Embryonic facial prominence (tissue), 1 donor: ENCODE results near the gene NCAPG.
A peak's percentile ranks its signal among the peaks of the same experiment; 100 is the strongest.

Source experiments
- DNase-seq: peaks from one replicate; pipeline ENCODE4 v3.0.0-alpha.2; 2016; ENCODE audit errors: extremely low spot score

The NCAPG gene, protein sequence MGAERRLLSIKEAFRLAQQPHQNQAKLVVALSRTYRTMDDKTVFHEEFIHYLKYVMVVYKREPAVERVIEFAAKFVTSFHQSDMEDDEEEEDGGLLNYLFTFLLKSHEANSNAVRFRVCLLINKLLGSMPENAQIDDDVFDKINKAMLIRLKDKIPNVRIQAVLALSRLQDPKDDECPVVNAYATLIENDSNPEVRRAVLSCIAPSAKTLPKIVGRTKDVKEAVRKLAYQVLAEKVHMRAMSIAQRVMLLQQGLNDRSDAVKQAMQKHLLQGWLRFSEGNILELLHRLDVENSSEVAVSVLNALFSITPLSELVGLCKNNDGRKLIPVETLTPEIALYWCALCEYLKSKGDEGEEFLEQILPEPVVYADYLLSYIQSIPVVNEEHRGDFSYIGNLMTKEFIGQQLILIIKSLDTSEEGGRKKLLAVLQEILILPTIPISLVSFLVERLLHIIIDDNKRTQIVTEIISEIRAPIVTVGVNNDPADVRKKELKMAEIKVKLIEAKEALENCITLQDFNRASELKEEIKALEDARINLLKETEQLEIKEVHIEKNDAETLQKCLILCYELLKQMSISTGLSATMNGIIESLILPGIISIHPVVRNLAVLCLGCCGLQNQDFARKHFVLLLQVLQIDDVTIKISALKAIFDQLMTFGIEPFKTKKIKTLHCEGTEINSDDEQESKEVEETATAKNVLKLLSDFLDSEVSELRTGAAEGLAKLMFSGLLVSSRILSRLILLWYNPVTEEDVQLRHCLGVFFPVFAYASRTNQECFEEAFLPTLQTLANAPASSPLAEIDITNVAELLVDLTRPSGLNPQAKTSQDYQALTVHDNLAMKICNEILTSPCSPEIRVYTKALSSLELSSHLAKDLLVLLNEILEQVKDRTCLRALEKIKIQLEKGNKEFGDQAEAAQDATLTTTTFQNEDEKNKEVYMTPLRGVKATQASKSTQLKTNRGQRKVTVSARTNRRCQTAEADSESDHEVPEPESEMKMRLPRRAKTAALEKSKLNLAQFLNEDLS

GRCh38 chr4:17810260-17811077 lies at the start of gene NCAPG, which contains the start of gene DCAF16:
Gene NCAPG (plus strand): TSS chr4:17810979. CDS start chr4:17811078, 99 bp downstream.
Gene DCAF16 (minus strand): TSS chr4:17810757. CDS start chr4:17804141, 6,616 bp downstream.
- DNase-seq: peak; percentile 97

DNA sequence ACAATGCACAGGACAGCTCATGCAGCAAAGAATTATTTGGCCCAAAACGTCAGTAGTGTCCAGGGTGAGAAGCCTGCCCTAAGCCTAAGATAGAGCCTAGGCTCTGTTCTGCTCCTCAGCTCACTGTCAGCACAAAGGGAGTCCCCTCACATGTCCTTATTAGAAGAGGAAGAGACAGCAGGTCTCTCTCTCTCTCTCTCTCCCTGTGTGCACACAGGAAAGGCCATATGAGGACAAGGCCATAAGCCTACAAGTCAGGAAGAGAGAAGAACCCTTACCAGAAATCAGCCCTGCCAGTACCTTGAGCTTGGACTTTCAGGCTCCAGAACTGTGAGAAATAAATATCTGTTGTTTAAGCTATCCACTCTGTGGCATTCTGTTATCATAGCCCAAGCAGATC lies 49.7 kb upstream of the NCAPG start:
- no peak for DNase-seq

DNA sequence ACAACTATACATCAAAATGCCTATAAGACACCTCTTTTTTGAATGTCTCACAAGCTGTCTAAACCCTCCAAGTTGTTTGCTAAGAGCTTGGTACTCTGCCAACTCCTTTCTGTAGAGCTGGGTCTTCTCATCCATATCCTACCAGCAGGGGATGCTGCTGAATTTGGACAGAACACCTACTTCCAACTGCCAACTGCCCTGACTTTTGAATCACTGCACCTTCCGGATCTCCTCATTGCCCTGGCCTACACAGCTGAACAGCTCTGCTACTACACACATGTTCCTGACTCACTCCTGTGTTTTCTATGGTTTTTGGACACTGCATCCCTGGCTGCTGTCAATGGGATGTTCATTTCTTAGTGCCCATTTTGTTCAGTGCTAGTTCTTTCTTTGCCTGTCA lies 48.1 kb upstream of the NCAPG start:
- no peak for DNase-seq

DNA sequence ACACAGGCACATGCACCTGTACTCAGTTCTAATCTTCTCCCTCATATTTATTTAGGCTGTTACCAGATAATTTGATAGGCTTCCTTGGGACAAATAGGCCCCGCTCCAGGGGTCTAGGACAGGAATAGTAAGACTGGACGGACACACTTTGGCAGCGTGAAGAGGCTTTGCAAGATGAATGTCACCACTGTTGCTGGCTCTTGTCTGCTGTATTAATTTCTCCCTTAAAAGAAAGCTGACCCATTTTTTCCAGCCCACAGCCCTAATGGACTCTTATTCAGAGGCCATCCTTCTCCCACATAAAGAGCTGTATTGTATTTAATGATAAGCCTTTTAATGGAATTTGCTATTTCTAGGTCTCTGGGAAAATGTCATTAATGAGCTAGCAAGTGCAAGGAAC lies 47.4 kb upstream of the NCAPG start:
- DNase-seq: no peak

DNA sequence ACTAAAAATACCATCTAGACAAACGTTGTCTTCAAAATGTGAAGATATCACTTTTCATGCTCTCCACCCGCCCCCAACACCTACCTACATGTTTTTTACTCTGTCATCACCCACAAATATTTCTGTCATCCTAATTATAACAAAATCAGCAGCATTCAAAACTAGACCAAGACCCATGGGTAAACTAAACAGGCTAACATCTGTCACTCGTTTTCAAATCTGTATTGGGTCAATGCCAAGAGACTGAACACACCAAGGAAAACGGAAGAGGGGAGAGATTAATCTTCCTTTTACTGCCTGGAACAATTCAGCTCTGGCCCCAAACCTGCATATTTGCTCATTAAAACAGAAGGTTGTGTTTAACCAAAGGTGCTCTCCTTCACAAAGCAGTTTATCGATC lies 46.8 kb upstream of the NCAPG start:
- no peak for DNase-seq

GRCh38 chr4:17765514-17766286 lies 45.1 kb upstream of the NCAPG start:
- DNase-seq: no peak

GRCh38 chr4:17766826-17767458 lies 43.8 kb upstream of the NCAPG start:
- no peak for DNase-seq

DNA sequence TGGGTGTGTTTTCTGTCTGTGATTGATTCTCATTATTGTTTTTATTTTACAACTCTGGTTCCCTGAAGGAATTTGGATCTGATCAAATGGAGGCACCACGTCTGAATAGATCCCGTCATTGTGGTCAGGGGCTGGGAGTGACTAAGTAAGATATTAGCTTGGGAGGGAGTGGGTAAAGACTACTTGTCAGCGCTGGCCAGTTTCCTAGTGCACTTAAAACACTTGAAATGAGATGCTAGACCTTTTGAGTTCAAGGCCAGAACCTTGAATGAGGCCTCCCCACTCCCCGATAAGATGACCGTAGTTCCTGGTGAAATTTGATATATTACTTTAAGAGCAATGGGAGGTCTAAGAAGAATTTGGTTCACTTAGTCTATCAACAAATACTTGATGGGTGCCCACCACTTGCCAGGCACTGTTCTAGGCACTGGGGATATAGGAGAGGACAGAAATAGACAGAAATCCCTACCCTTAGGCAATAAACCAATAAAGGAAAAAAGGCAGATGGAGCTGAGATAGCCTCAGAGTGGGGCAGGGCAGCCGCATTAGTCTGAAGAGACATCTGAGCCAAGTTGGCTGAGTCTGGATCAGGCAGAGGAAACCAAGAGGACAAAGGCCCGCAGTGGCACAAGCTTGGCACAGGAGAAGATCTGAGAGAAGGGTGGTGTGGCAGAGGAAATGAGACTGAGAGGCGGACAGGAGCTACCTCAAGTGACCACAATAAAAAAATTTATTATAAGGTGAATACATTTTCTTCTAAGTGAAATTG lies 41.2 kb upstream of the NCAPG start:
- DNase-seq: no peak

DNA sequence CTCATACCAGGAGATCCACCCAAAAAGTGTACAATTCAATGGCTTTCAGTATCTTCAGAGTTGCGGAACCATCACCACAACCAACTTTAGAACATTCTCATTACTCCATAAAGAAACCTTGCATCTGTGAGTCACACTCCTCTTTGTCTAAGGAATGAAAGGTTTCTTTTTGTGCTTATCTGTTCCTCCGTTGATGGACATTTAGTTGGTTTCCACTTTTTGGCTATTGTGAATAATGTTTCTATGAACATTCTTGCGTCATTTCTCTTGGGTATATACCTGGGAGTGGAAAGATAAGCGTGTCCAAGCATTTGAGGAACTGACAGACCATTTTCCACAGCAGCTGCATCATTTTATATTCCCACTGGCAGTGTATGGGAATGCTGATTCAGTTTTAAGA lies 39.9 kb upstream of the NCAPG start:
- no peak for DNase-seq

GRCh38 chr4:17771284-17771908 lies 39.4 kb upstream of the NCAPG start:
- DNase-seq: no peak

- no peak for DNase-seq
Measured at GRCh38 chr4:17773135-17773698, 37.6 kb upstream of the NCAPG start.

DNA sequence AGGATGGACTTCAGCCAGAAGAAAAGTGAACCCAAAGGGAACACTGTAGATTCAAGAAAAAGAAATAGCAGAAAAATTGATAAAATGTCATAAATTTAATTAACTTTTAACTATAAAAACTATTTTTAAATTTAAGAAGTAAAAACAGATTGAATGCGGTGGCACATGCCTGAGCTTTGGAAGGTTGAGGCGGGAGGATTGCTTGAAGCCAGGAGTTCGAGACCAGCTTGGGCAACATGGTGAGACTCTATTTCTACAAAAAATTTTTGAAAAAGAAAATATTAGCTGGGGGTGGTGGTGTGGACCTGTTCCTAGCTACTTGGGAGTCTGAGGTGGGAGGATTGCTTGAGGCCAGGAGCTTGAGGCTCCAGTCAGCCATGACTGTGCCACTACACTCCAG lies 32.3 kb upstream of the NCAPG start:
- no peak for DNase-seq

DNA sequence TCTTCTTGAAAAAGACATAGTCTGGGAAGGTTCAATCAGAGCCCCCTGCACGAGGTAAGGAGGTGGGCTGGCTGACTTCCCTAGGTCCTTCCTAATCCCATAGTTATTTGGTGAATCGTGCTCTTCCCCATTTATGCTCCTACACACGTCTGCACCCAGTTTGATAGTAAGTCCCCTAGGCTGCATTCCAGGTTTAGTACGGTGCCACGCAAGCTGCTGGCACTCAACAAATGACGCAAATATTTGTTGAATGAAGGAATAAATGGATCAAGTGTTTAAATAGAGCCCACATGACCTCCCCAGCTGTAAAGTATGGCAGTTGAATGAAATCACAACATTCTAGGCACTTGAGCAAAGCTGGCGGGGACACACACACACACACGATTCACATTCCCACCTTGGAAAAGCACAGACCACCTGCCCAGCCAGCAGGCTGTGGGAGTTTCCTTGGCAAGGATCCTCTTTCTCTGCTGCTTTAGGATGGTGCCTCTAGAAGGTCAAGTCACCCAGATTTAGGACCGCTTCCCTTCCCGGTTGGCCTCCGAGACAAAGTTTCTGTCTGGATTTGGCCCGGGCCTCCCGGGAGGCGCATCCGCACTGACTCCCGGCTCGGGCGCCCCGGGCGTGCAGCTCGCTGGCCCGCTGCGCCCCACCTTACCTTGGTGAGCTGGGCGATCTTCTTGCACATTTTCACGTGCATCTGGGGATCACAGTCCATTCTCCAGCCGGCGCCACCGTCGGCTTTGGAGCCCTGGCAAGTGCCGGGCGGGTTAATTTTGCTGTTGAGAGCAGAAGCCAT lies 30.1 kb upstream of the NCAPG start:
- no peak for DNase-seq

GRCh38 chr4:17781300-17782287 lies 29.2 kb upstream of the NCAPG start, which contains the start of gene FAM184B:
Gene FAM184B (minus strand): TSS chr4:17781621. CDS start chr4:17781299, 322 bp downstream.
- DNase-seq: no peak

GRCh38 chr4:17785858-17786257 lies 24.9 kb upstream of the NCAPG start:
- no peak for DNase-seq

DNA sequence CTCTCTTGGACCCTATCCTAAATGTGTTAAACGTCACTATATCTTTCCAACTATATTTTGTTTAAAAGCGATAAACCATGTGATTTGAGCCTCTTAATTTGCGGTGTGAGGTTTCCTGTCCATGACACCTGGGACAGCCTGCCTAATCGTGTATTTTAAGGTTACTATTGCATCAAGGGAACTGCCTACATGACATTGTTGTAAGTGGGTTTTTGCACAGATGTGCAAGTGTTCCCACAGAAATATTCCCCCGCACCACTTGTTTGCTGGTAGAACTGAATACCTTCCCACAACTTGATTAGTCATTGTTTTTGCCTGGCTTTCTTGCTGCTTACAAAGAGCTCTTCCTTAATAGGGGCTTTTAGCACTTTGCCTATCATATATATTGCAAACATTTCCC lies 24.2 kb upstream of the NCAPG start:
- no peak for DNase-seq

- DNase-seq: no peak
Measured at GRCh38 chr4:17787315-17787714, 23.5 kb upstream of the NCAPG start.
